C4-2B (cell line): ENCODE data around the gene SCRT2.
"Not testable (repeated sequence)": the region's sequence is repeated elsewhere in the genome, so short reads cannot be mapped to it uniquely, and the experiment has no call there.

Source experiments
- ZFX ChIP-seq: fragments of 450-650 bp; IDR thresholded peaks from 2 replicates; pipeline ENCODE4 v1.6.1; 2017
- TF ChIP-seq, protein P1 (sequence below): fragments of 450-650 bp; conservative IDR thresholded peaks from 2 replicates; pipeline ENCODE4 v1.5.1; 2017; ENCODE audit warnings: mild to moderate bottlenecking

GRCh38 chr20:642013-642397 is 33.6 kb downstream of the SCRT2 start:
- TF ChIP-seq, protein P1, sequence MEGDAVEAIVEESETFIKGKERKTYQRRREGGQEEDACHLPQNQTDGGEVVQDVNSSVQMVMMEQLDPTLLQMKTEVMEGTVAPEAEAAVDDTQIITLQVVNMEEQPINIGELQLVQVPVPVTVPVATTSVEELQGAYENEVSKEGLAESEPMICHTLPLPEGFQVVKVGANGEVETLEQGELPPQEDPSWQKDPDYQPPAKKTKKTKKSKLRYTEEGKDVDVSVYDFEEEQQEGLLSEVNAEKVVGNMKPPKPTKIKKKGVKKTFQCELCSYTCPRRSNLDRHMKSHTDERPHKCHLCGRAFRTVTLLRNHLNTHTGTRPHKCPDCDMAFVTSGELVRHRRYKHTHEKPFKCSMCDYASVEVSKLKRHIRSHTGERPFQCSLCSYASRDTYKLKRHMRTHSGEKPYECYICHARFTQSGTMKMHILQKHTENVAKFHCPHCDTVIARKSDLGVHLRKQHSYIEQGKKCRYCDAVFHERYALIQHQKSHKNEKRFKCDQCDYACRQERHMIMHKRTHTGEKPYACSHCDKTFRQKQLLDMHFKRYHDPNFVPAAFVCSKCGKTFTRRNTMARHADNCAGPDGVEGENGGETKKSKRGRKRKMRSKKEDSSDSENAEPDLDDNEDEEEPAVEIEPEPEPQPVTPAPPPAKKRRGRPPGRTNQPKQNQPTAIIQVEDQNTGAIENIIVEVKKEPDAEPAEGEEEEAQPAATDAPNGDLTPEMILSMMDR = not testable (repeated sequence)
- TF ChIP-seq ZFX = not testable (repeated sequence)
